ENCODE measurements around the gene AJAP1.

Gene AJAP1

DNA sequence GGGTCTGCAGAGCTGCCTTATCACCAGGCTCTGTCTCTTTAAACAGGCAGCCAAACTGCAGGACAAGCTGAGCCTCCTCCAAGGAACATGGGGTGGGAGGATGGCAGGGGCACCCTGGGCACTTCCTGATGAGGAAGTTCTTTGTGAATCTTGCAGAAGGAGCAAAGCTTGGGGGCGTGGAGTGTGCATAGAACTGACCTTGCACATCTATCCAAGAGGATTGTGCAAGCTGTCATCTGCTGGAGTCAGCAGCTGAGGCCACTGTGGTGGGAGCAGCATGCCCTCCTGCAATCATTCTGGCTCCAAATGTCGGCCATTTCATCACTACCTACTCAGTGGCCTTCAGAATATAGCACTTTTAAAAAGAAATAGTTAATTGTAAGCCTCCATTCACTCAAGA is 182.2 kb downstream of the AJAP1 start:
- 60% methylated on average over 1 of the region's 2 CpGs for WGBS (ENCODE audit: insufficient coverage)
- peaks cover 0 to 26% (median 7%) of the 10 kb centered on the region in 4 experiments for H3K4me1 ChIP-seq (ENCODE audit: control extremely low read depth in 1 of 4, control insufficient read depth in 4 of 4, insufficient read depth in 4 of 4, low read length in 3 of 4)
- H3K9me3 ChIP-seq (ENCODE audit: control extremely low read depth in 1 of 5, control insufficient read depth in 4 of 5, insufficient read depth in 2 of 5, low read depth in 1 of 5, low read length in 4 of 5): peaks cover 0 to 11% (median 0%) of the 10 kb centered on the region in 5 experiments
- H3K4me3 ChIP-seq (ENCODE audit: control insufficient read depth in 1 of 7, extremely low read depth in 1 of 7, insufficient read depth in 4 of 7, low read depth in 2 of 7, low read length in 6 of 7): no peak overlapping the region
- no peaks in the 10 kb centered on the region for H3K27me3 ChIP-seq (replicated peaks in 2 of 5; ENCODE audit: control insufficient read depth in 4 of 5, insufficient read depth in 5 of 5, low read length in 4 of 5)
- no peak overlapping the region for H3K27ac ChIP-seq (ENCODE audit: insufficient read depth in 1 of 2, low read depth in 1 of 2, low read length in 2 of 2, poor library complexity in 1 of 2, severe bottlenecking in 2 of 2)
- ChIA-PET POLR2A (no interaction called here), CTCF (no interaction called here)
- H3K36me3 ChIP-seq (ENCODE audit: control insufficient read depth in 4 of 4, insufficient read depth in 4 of 4, low read length in 3 of 4): no peaks in the 10 kb centered on the region
- no peak for DNase-seq

DNA sequence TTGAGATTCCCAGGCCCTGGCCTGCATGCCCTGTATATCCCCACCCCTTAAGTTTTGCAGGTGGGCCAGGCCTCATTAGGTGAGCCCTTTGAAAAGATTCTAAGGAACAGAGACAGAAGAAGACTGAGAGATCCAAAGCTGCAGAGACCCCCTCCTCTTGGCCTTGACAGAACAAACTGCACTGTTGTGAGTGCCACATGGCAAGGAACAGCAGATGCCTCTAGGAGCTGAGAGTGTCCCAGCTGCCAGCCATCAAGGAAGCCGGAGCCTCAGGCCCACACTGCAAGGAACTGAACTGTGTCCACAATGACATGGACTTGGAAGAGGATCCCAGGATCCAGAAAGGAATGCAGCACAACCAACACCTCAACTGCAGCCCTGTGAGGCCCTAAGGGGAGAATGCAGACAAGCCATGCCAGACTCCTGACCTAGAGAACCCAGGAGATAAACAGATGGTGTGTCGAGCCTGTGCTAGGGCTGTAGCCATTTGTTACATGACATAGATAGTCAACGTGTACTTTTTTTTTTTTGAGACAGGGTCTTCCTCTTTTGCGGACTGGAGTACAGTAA is 182.7 kb downstream of the AJAP1 start:
- H3K36me3 ChIP-seq (ENCODE audit: control insufficient read depth in 4 of 4, insufficient read depth in 4 of 4, low read length in 3 of 4): no peaks in the 10 kb centered on the region
- peak in 1 of 3 donors; percentile 26 for DNase-seq
- H3K4me1 ChIP-seq (ENCODE audit: control extremely low read depth in 1 of 4, control insufficient read depth in 4 of 4, insufficient read depth in 4 of 4, low read length in 3 of 4): peaks cover 0 to 26% (median 7%) of the 10 kb centered on the region in 4 experiments
- peaks cover 0 to 11% (median 2%) of the 10 kb centered on the region in 5 experiments for H3K9me3 ChIP-seq (ENCODE audit: control extremely low read depth in 1 of 5, control insufficient read depth in 4 of 5, insufficient read depth in 2 of 5, low read depth in 1 of 5, low read length in 4 of 5)
- ChIA-PET POLR2A (no interaction called here), CTCF (no interaction called here)
- no peak overlapping the region for H3K27ac ChIP-seq (ENCODE audit: insufficient read depth in 1 of 2, low read depth in 1 of 2, low read length in 2 of 2, poor library complexity in 1 of 2, severe bottlenecking in 2 of 2)
- WGBS (ENCODE audit: insufficient coverage): 46% methylated on average over 2 of the region's 4 CpGs
- H3K27me3 ChIP-seq (replicated peaks in 2 of 5; ENCODE audit: control insufficient read depth in 4 of 5, insufficient read depth in 5 of 5, low read length in 4 of 5): no peaks in the 10 kb centered on the region
- H3K4me3 ChIP-seq (ENCODE audit: control insufficient read depth in 1 of 7, extremely low read depth in 1 of 7, insufficient read depth in 4 of 7, low read depth in 2 of 7, low read length in 6 of 7): no peak overlapping the region

GRCh38 chr1:4837752-4838151 is 183.3 kb downstream of the AJAP1 start:
- peaks cover 0 to 11% (median 2%) of the 10 kb centered on the region in 5 experiments for H3K9me3 ChIP-seq (ENCODE audit: control extremely low read depth in 1 of 5, control insufficient read depth in 4 of 5, insufficient read depth in 2 of 5, low read depth in 1 of 5, low read length in 4 of 5)
- CTCF ChIA-PET: no interaction called here
- no peak overlapping the region for H3K27ac ChIP-seq (ENCODE audit: insufficient read depth in 1 of 2, low read depth in 1 of 2, low read length in 2 of 2, poor library complexity in 1 of 2, severe bottlenecking in 2 of 2)
- 19% methylated on average over 5 of the region's 8 CpGs for WGBS (ENCODE audit: insufficient coverage)
- H3K4me1 ChIP-seq (ENCODE audit: control extremely low read depth in 1 of 4, control insufficient read depth in 4 of 4, insufficient read depth in 4 of 4, low read length in 3 of 4): peaks cover 0 to 26% (median 7%) of the 10 kb centered on the region in 4 experiments
- POLR2A ChIA-PET: no interaction called here
- DNase-seq: peak; percentile 22 to 85 (median 71)
- H3K36me3 ChIP-seq (ENCODE audit: control insufficient read depth in 4 of 4, insufficient read depth in 4 of 4, low read length in 3 of 4): no peaks in the 10 kb centered on the region
- H3K27me3 ChIP-seq (replicated peaks in 2 of 5; ENCODE audit: control insufficient read depth in 4 of 5, insufficient read depth in 5 of 5, low read length in 4 of 5): no peaks in the 10 kb centered on the region
- H3K4me3 ChIP-seq (ENCODE audit: control insufficient read depth in 1 of 7, extremely low read depth in 1 of 7, insufficient read depth in 4 of 7, low read depth in 2 of 7, low read length in 6 of 7): peak overlapping the region in 1 of 7 experiments; percentile 2

GRCh38 chr1:4838231-4838630 is 183.8 kb downstream of the AJAP1 start:
- POLR2A ChIA-PET: no interaction called here
- whole genome bisulfite sequencing (ENCODE audit: insufficient coverage): no CpG with 5 or more reads among the region's 1 CpG

More at GRCh38 chr1:4838231-4838630, 183.8 kb downstream of the AJAP1 start:
- no peak overlapping the region for H3K27ac ChIP-seq (ENCODE audit: insufficient read depth in 1 of 2, low read depth in 1 of 2, low read length in 2 of 2, poor library complexity in 1 of 2, severe bottlenecking in 2 of 2)
- DNase-seq: peak in 1 of 3 donors; percentile 2
- peaks cover 0 to 10% (median 2%) of the 10 kb centered on the region in 5 experiments for H3K9me3 ChIP-seq (ENCODE audit: control extremely low read depth in 1 of 5, control insufficient read depth in 4 of 5, insufficient read depth in 2 of 5, low read depth in 1 of 5, low read length in 4 of 5)
- H3K4me1 ChIP-seq (ENCODE audit: control extremely low read depth in 1 of 4, control insufficient read depth in 4 of 4, insufficient read depth in 4 of 4, low read length in 3 of 4): peaks cover 0 to 26% (median 7%) of the 10 kb centered on the region in 4 experiments
- no peak overlapping the region for H3K4me3 ChIP-seq (ENCODE audit: control insufficient read depth in 1 of 7, extremely low read depth in 1 of 7, insufficient read depth in 4 of 7, low read depth in 2 of 7, low read length in 6 of 7)
- H3K36me3 ChIP-seq (ENCODE audit: control insufficient read depth in 4 of 4, insufficient read depth in 4 of 4, low read length in 3 of 4): no peaks in the 10 kb centered on the region
- CTCF ChIA-PET: no interaction called here
- H3K27me3 ChIP-seq (replicated peaks in 2 of 5; ENCODE audit: control insufficient read depth in 4 of 5, insufficient read depth in 5 of 5, low read length in 4 of 5): no peaks in the 10 kb centered on the region
